ENCODE measurements around the gene RNF222. TPM values are rescaled to one million over a fixed set of nuclear protein-coding genes. Genes with fewer than 3 reads are reported as not detected.
A peak's percentile ranks its signal among the peaks of the same experiment; 100 is the strongest.
"Not testable (repeated sequence)": the region's sequence is repeated elsewhere in the genome, so short reads cannot be mapped to it uniquely, and the experiment has no call there.

RNF222 gene
- total and polyA plus RNA-seq, 2 experiments from 2014 or later = 0.07 TPM; not detected in 1

DNA sequence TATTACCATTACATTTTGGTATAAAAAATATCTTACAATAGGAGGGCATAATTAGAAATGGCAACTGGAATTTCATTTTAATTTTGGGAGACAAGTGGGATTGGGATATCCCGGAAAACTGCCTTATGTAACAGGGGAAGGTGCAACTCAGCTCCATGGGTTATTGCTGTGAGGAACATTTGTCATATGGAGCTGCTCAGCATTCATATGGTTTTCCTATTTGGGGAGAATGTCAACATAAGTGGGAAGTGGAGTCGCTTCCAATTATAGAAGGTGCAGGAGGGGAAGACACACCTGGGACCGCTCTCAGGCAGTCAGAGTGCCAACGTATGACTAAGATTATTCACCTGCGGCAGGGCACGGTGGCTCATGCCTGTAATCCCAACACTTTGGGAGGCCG lies 47.3 kb downstream of the RNF222 start (continued):
- TF ChIP-seq ZNF462 (CRISPR knock-in tag; IDR thresholded peaks at IDR 0.05) (no peak), ZNF114 (CRISPR knock-in tag; IDR thresholded peaks at IDR 0.05) (no peak), EZH2 (IDR thresholded peaks at IDR 0.05; ENCODE audit: low read depth, unreplicated experiment) (no peak), CREB1 (CRISPR knock-in tag; IDR thresholded peaks at IDR 0.05; ENCODE audit: low read depth) (no peak), EZH2phosphoT487 (IDR thresholded peaks at IDR 0.05; ENCODE audit: unreplicated experiment) (no peak), STAT1 (IDR thresholded peaks at IDR 0.05; ENCODE audit: unreplicated experiment) (no peak), ZNF331 (CRISPR knock-in tag; IDR thresholded peaks at IDR 0.05; ENCODE audit: low read depth) (no peak), ETS1 (IDR thresholded peaks at IDR 0.05) (no peak)
- TF ChIP-seq, protein P1, sequence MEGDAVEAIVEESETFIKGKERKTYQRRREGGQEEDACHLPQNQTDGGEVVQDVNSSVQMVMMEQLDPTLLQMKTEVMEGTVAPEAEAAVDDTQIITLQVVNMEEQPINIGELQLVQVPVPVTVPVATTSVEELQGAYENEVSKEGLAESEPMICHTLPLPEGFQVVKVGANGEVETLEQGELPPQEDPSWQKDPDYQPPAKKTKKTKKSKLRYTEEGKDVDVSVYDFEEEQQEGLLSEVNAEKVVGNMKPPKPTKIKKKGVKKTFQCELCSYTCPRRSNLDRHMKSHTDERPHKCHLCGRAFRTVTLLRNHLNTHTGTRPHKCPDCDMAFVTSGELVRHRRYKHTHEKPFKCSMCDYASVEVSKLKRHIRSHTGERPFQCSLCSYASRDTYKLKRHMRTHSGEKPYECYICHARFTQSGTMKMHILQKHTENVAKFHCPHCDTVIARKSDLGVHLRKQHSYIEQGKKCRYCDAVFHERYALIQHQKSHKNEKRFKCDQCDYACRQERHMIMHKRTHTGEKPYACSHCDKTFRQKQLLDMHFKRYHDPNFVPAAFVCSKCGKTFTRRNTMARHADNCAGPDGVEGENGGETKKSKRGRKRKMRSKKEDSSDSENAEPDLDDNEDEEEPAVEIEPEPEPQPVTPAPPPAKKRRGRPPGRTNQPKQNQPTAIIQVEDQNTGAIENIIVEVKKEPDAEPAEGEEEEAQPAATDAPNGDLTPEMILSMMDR (conservative IDR thresholded peaks at IDR 0.05; ENCODE audit: low read depth in 2 of 2) = no peak

DNA sequence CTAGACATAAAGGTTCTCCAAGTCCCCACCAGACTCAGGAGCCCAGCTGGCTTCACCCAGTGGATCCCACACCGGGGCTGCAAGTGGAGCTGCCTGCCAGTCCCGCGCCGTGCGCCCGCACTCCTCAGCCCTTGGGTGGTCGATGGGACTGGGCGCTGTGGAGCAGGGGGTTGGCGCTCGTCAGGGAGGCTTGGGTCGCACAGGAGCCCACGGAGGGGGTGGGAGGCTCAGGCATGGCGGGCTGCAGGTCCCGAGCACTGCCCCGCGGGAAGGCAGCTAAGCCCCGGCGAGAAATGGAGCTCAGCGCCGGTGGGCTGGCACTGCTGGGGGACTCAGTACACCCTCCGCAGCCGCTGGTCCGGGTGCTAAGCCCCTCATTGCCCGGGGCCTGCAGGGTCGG lies 50.6 kb downstream of the RNF222 start:
- 0 out of 2 replicates have a peak overlapping the region, but pooled peaks have one; percentile 74 for H2AFZ ChIP-seq

More for the DNA sequence above, 50.6 kb downstream of the RNF222 start:
- not testable (repeated sequence) for H3F3A ChIP-seq (replicated peaks; ENCODE audit: low read depth); H3K27ac Mint-ChIP-seq; H3K4me1 ChIP-seq (ENCODE audit: insufficient read depth); H3K27me3 ChIP-seq (ENCODE audit: insufficient read depth); H4K20me1 ChIP-seq (replicated peaks; ENCODE audit: insufficient read depth); H3K79me2 ChIP-seq (replicated peaks; ENCODE audit: insufficient read depth); ATAC-seq; H3K9me3 Mint-ChIP-seq; H3K27me3 Mint-ChIP-seq (ENCODE audit: insufficient read depth, low read depth, poor library complexity); H3K36me3 ChIP-seq (ENCODE audit: insufficient read depth); H3K36me3 Mint-ChIP-seq (ENCODE audit: low read depth); H3K9me2 ChIP-seq (ENCODE audit: insufficient read depth); H3K4me2 ChIP-seq; H3K4me3 ChIP-seq; H3K27ac ChIP-seq (ENCODE audit: low read depth); DNase-seq (ENCODE audit: low spot score); H3K4me3 Mint-ChIP-seq; H3K4me1 Mint-ChIP-seq

Measured in GM23338 (cell line).